Measurements from ENCODE around the gene MIEN1.
"Not testable (repeated sequence)": the region's sequence is repeated elsewhere in the genome, so short reads cannot be mapped to it uniquely, and the experiment has no call there.

The MIEN1 gene

DNA sequence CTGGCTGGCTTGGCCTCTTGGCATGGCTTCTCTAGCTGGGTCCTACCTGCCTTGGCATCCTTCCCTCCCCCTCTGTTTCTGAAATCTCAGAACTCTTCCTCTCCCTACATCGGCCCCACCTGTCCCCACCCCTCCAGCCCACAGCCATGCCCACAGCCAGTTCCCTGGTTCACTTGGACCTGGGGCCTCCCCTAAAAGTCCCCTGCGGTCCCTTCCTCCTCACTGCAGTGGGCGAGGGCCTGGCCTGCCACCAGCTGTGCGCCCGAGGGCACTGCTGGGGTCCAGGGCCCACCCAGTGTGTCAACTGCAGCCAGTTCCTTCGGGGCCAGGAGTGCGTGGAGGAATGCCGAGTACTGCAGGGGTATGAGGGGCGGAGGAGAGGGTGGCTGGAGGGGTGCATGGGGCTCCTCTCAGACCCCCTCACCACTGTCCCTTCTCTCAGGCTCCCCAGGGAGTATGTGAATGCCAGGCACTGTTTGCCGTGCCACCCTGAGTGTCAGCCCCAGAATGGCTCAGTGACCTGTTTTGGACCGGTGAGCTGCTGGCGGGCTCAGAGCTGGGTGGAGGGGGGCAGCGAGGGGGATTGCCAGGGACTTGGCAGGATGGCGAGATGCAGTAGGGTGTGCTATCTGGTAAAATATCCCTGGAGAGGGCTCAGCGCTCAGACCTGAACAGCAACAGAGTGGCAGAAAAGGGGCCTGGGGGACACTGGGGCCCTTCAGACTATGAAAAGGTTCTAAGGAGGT is 14.1 kb downstream of the MIEN1 start:
- no peak for DNase-seq (ENCODE audit: low spot score)

DNA sequence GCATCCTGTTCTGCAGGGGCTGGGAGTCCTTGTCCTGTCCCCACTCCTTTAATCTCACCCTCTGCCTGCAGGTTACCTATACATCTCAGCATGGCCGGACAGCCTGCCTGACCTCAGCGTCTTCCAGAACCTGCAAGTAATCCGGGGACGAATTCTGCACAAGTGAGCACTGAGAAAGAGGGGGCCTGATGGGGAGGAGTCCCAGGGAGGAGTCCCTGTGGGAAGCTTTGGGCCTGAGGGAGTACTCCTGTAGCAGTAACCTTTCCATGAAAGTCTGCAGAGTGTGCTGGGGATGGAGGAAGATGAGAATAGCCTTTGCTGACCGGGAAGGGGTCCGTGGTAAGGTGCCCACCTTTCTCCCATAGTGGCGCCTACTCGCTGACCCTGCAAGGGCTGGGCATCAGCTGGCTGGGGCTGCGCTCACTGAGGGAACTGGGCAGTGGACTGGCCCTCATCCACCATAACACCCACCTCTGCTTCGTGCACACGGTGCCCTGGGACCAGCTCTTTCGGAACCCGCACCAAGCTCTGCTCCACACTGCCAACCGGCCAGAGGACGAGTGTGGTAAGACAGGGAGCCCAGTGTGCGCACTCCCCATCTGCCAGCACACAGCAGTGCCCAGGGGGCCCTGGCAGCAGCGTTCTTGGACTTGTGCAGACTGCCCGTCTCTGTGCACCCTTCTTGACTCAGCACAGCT is 14.8 kb downstream of the MIEN1 start:
- DNase-seq (ENCODE audit: low spot score): no peak

DNA sequence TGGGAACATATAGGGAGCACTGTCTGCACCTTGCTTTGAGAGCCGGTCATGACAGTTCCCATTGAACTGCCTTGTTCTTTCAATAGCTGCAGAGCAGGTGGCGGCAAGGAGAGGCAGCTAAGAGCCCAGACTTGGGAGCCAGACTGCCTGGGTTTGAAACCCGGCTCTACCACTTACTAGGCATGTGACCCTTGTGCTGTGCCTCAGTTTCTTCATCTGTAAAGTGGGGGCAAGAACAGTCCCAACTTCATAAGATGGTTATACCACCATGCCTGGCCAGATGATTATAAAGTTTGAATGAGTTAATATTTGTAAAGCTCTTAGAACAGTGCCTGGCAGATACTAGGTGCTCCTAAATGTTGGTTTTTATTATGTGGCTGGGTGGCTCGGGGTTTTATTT is 16.1 kb downstream of the MIEN1 start:
- no peak for DNase-seq (ENCODE audit: low spot score)

DNA sequence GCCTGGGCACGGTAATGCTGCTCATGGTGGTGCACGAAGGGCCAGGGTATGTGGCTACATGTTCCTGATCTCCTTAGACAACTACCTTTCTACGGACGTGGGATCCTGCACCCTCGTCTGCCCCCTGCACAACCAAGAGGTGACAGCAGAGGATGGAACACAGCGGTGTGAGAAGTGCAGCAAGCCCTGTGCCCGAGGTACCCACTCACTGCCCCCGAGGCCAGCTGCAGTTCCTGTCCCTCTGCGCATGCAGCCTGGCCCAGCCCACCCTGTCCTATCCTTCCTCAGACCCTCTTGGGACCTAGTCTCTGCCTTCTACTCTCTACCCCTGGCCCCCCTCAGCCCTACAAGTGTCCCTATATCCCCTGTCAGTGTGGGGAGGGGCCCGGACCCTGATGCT is 18.5 kb downstream of the MIEN1 start:
- DNase-seq (ENCODE audit: low spot score): no peak

DNA sequence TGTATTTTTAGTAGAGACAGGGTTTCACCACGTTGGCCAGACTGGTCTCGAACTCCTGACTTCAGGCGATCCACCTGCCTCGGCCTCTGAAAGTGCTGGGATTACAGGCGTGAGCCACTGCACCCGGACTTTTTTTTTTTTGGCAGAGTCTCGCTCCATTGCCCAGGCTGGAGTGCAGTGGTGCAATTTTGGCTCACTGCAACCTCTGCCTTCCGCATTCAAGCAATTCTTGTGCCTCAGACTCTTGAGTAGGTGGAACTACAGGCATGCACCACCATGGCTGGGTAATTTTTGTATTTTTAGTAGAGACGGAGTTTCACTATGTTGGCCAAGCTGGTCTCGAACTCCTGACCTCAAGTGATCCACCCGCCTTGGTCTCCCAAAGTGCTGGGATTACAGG is 19.3 kb downstream of the MIEN1 start:
- DNase-seq (ENCODE audit: low spot score): not testable (repeated sequence)

DNA sequence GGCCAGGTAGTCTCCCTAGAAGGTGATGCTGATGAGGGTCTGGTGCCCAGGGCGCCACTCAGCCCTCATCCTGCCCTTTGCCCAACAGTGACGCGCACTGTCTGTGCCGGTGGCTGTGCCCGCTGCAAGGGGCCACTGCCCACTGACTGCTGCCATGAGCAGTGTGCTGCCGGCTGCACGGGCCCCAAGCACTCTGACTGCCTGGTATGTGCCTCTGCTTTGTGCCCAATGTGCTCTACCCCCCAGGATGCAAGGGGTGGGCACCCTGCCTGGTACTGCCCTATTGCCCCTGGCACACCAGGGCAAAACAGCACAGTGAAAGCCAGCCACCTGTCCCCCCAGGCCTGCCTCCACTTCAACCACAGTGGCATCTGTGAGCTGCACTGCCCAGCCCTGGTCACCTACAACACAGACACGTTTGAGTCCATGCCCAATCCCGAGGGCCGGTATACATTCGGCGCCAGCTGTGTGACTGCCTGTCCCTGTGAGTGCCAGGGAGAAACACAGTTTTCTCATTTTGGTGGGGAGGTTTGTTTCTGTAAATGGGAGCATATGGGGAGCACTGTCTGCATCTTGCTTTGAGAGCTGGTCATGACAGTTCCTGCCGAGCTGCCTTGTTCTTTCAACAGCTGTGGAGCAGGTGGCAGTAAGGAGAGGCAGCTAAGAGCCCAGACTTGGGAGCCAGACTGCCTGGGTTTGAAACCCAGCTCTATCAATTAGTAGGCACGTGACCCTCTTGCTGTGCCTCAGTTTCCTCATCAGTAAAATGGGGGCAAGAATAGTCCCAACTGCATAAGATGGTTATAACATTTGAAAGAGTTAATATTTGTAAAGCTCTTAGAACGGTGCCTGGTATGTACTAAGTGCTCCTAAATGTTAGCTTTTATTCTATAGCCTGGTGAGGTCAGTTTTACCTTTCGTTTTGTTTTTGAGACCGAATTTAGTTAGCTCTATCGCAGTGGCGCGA is 20.1 kb downstream of the MIEN1 start:
- no peak for DNase-seq (ENCODE audit: low spot score)

DNA sequence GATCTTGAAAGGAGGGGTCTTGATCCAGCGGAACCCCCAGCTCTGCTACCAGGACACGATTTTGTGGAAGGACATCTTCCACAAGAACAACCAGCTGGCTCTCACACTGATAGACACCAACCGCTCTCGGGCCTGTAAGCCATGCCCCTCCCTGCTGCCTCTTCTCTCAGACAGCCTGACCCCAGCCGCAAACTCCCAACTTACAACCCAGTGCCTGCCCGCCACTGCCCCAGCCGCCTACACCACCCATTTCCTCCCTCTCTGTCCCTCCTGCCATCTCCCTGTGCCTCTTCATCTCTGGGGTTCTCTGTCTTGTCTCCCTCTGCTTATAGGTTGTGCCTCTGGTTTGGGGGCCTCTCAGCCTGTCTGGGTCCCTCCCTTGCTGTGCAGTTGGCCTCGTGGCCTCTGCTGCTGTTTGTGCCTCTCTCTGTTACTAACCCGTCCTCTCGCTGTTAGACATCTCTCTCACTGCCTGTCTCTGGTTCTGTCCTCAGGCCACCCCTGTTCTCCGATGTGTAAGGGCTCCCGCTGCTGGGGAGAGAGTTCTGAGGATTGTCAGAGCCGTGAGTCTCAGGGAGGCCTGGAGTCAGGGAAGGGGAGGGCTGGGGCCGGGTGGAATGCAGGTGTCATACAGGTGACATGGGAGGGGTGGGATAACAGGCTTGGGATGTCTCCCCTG is 20.9 kb downstream of the MIEN1 start:
- DNase-seq (ENCODE audit: low spot score): no peak

DNA sequence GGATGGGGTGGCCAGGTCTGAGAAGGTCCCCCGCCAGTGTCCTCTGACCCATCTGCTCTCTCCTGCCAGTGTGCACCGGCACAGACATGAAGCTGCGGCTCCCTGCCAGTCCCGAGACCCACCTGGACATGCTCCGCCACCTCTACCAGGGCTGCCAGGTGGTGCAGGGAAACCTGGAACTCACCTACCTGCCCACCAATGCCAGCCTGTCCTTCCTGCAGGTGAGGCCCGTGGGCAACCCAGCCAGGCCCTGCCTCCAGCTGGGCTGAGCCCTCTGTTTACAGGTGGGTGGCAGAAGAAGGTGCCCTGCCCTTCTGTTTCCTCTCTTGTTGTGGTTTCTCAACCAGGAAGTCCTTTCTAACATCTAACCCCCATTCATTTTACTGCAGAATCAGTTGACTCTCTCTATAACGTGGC is 23.4 kb downstream of the MIEN1 start:
- DNase-seq (ENCODE audit: low spot score): no peak

DNA sequence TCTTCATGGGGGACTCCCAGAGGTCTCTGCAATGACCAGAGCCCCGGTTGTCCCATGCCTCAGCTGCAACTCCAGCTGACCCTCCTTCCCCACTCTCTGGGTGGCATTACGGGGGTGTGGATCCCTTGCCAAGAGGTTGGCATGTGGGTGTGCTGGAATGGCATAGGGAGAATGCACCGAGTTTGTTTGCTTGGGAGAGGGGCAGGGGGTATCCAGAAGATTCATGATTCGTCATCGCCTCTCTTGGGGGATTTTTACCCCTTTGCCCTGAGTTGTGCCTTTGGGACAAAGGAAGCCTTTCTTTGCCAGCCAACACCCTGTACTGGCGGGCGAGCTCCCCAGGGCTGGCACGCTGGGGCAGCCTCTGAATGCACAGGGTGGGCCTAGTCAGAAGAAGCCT is 23.9 kb downstream of the MIEN1 start:
- DNase-seq (ENCODE audit: low spot score): no peak

DNA sequence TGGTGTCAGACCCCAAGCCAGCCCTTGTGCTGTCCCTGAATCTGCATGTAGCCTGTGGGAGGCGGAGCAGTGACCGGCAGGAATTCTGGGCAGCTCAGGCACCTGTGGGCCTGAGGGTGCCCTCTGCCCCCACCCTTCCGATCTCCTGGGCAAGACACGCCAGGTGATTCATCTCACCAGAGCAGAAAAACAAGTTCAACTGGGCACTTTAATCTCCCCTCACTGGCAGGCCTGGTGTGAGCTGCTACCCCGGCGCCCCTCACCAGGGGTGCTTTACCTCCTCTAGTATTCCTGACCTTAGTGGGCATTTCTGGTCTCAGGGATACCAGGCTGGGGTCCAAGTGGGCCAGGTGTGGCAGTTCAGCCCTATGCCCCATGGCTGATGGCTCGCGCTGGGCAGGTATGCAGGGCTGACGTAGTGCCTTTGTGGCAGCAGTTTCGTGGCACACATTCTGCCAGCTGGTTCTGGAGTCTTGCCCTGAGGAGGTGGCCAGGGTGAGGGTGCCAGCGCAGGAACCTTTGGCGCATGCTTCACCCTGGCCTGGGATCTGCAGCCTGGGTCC is 24.5 kb downstream of the MIEN1 start:
- DNase-seq (ENCODE audit: low spot score): no peak

DNA sequence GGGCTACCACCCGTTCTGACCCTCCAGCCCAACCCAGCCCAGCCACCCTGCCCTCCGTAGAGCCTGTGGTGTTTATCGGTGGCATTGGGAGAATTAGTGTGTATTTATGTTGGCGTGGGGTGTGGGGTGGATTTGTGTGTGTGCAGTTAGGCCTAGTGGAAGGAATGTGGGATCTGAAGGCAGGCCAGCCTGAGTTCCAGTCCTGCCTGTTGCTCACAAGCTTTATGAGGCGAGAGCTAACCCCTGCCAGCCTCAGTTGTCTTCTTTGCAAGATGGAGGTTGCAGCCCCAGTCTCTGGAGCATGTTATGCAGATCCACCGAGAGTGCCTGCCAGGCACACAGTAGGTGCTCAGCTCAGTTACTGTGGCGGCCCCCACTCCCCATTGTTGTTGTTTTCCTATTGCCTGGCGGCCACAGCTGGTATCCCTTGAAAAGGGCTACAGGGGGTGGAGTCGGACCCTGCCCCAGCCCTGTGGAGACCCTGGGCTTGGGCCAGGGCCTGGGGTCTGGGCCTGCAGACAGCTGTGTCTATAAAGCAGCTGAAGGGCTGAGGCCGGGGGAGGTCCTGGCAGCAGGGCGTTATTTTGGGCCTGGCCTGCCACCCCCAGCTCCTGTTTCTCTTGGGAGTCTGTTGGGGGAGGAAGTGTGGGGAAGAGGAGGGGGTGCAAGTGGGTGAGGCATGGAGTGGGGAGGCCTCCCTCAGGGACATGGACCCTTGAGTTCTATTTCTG is 25.3 kb downstream of the MIEN1 start:
- no peak for DNase-seq (ENCODE audit: low spot score)

DNA sequence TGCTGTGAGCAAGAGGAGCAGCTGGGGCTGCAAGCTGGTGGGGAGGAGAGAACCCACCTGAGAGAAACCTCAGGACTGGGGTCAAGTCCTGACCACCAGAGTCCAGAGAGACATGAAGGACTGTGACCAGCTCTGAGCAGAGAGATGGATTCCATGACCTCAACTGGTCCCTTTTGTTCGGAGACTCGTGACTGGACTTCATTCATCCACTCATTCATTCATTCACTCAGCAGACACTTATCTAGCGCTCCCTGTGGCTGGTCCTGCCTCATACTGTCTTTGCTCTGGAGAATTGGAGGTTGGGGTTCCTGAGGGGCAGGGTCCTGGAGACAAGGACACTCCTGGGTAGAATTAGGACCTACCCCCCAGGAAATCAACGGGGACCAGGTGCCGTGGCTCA is 26.4 kb downstream of the MIEN1 start:
- no peak for DNase-seq (ENCODE audit: low spot score)

DNA sequence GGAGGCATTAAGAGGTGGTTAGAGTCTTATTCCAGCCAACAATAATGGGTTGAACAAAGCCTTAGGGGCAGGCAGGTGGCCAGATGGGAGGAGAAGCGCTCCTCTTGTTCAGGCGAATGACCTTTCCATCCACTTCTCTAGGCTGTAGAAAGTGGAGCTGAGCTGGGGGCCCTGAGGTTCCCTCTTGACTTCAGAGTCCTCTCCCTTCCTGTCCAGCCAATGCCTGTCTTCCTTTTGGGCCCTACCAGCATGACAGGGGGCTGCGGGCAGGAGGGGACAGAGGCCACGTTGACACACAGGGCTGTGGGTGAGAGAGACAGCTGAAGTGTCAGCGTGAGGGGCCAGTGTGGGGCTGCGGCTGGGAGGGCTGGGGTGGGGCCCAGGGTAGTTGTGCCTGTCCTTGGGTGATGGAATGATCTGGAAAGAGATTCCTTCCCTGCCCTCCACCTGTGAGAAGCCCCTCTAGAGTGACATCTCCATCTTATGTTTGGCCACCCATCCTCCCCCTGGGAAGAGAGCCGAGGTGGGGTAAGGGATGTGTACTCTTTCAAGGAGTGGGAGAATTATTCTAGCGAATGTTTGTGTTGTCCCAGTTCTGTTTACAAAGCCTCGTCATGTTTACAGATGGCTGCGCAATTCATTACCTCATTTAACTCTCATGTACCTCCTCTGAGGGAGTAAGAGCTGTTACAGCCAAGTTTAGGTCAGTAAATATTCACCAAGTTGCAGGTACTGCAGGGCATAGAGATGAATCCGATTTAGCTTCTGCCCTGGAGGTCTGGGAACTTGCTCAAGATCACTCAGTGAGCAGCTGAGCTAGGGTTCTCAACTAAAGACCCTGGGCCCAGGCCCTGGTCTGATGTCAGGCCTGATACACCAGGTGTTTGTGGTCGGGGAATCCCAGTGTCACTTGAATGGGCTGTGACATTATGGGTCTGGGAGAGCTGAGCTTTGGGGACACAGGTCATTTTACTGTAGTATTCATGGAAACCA is 27.1 kb downstream of the MIEN1 start:
- DNase-seq (ENCODE audit: low spot score): no peak

DNA sequence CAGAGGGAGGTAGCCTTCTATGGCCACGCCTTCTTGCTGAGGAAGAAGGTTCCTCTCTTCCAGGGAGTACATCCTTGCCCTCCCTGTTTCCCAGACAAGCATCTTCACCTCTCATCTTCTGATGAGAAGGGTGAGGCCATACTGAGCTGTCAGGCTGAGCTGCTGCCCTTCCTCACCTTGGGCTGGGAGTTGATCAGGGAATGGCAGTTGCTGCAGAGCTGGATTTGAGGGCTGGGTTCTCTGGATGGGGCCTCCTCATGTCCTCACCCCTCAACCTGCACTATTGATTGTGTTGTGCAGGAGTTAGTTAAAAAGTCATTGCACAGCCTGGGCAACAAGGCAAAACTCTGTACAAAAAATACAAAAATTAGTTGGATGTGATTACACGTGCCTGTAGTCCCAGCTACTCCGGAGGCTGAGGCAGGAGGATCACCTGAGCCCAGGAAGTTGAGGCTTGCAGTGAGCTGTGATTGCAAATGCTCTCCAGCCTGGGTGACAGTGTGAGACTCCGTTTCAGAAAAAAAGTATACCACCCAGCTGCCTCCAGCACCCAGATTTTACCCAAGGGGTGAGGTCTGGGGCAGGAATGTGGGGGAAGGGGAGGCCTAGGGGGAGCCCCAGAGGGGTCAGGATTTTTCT is 28.4 kb downstream of the MIEN1 start:
- no peak for DNase-seq (ENCODE audit: low spot score)

DNA sequence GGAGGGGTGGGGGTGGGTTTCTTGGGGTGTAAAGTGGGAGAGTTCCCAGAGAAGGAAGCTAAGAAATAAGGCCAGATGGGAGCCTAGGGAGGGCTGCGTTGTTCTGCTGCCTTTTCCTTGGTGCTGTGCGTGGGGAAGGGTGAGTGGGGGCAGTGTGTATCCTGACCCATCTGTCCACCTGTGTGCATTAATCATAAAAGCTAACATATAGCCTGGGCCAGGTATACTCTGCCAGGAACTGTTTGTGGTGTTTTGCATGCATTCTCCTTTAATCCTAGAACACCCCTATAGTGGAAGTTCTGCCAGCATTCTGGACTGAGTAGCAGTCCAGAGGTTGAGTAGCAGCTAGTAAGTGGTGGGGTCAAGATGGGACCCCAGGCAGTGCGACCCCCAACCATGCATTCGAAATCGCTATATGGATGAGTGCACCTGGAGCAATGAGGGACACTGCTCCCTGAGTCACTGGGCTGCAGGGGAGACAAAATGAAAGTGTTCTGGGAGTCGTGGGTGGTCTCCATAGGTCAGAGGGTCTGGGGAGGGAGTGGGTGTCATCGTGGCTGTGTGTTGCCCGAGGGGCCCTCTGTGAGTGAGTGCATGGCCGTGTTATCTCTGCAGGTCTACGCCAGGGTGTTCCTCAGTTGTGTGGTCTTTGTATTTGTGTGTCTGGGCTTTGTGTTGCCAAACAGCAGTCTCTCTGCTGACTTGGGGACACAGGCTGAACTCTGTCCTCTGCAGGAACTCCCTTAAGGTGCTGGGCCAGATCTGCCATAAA is 29.1 kb downstream of the MIEN1 start:
- no peak for DNase-seq (ENCODE audit: low spot score)

DNA sequence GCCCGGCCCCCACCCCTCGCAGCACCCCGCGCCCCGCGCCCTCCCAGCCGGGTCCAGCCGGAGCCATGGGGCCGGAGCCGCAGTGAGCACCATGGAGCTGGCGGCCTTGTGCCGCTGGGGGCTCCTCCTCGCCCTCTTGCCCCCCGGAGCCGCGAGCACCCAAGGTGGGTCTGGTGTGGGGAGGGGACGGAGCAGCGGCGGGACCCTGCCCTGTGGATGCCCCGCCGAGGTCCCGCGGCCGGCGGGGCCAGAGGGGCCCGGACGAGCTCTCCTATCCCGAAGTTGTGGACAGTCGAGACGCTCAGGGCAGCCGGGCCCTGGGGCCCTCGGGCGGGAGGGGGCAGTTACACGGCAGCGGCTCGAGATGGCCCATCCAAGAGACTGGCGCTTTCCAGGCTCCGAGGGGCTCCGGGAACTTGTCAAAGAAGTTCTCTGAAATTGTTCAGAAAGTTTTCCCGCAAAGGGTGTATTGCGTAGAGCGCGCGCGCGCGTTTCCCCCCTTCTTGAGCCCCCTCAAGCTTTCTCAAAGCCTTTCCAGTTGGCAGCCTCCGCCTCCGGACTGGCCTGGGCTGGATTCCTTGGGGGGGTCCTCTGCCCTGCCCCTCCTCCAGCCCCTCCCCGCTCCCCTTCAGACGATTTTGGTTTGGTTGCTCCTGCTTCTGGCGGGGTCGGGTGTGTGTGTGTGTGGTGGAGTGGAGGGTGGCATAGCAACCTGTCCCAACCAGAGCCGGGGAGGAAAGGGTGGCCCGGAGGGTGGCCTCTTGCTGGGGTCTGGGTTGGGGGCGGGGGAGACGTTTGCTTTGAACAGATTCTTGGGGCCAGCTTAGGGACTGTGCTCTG is 30.0 kb downstream of the MIEN1 start:
- DNase-seq (ENCODE audit: low spot score): peak; percentile 70

DNA sequence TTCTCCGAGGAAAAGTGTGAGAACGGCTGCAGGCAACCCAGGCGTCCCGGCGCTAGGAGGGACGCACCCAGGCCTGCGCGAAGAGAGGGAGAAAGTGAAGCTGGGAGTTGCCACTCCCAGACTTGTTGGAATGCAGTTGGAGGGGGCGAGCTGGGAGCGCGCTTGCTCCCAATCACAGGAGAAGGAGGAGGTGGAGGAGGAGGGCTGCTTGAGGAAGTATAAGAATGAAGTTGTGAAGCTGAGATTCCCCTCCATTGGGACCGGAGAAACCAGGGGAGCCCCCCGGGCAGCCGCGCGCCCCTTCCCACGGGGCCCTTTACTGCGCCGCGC is 30.5 kb downstream of the MIEN1 start, which contains the start of gene ERBB2:
Gene ERBB2, plus strand, starts transcription at position 247 of the 330 bp plus-strand sequence. CDS start 175 bp downstream, outside the sequence.
- DNase-seq (ENCODE audit: low spot score): no peak
